Stimulated activated CD8-positive, alpha-beta memory T cell treated with anti-CD3 and anti-CD28 coated beads, Interleukin-2, amount 100 ng/mL, for 1 hour (primary cell): ENCODE results near the gene QPCTL.
A peak's percentile ranks its signal among the peaks of the same experiment; 100 is the strongest.
"Not testable (repeated sequence)": the region's sequence is repeated elsewhere in the genome, so short reads cannot be mapped to it uniquely, and the experiment has no call there.

Experiments used
- DNase-seq, 2 donors: peaks; one replicate each; pipeline ENCODE4 v3.0.0-alpha.2; 2020; ENCODE audit warnings: low read depth in 2 of 2

Gene QPCTL

DNA sequence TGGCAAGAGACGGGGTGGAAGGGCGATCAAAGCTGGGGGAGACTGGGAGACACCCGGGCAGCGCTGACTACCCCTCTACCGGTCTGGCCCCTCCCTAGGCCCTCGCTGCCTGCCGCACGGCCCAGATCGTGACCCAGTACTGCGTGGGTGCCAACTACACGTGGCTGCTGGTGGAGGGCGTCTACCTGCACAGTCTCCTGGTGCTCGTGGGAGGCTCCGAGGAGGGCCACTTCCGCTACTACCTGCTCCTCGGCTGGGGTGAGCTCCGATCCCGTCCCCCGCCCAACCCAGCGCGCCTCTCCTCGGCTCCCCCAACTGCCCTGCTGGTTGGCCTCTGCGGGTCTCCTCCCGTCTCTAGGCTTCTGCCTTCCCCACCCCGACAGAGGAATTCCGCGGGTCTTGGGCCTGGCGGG, 15.6 kb upstream of the QPCTL start:
- DNase-seq: no peak

DNA sequence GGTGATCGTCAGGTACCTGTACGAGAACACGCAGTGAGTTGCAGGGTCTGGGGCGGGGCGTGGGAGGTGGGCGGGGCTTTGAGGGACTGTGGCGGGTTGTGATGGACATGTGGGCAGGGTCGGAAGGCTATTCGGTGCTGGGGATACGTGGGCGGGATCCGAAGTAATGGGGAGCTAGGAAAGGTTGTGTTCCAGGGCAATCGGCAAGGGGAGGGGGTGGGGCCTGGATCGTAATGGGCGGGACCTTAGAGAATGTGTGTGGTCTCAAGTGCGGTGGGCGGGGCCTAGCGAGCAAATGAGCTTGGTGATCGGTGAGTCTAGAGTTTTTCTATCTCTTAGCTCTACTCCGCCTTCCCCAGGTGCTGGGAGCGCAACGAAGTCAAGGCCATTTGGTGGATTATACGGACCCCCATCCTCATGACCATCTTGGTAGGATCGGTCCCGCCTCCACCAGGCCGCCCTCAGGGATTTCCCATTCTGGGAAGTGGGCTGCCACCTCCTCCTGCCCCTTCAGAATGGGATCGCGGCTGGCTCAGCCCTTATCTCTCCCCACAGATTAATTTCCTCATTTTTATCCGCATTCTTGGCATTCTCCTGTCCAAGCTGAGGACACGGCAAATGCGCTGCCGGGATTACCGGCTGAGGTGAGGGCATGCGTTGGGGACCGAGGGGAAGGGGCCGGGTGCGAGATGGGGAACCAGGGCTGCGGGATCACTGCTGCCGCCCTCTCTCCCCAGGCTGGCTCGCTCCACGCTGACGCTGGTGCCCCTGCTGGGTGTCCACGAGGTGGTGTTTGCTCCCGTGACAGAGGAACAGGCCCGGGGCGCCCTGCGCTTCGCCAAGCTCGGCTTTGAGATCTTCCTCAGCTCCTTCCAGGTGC, 14.9 kb upstream of the QPCTL start:
- DNase-seq: peak in 1 of 2 donors; percentile 67

DNA sequence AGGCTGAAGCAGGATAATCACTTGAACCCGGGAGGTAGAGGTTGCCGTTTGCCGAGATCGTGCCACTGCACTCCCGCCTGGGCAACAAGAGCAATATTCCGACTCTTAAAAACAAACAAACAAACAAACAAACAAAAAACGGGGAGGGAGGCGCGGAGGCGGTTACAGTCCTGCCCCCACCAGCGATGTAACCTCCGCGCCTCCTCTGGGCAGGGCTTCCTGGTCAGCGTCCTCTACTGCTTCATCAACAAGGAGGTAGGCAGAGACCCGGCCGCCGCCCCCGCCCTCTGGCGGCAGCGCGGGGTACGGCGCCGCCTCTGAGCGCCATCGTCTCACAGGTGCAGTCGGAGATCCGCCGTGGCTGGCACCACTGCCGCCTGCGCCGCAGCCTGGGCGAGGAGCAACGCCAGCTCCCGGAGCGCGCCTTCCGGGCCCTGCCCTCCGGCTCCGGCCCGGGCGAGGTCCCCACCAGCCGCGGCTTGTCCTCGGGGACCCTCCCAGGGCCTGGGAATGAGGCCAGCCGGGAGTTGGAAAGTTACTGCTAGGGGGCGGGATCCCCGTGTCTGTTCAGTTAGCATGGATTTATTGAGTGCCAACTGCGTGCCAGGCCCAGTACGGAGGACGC, 11.0 kb upstream of the QPCTL start:
- peak; percentile 73 to 75 for DNase-seq

DNA sequence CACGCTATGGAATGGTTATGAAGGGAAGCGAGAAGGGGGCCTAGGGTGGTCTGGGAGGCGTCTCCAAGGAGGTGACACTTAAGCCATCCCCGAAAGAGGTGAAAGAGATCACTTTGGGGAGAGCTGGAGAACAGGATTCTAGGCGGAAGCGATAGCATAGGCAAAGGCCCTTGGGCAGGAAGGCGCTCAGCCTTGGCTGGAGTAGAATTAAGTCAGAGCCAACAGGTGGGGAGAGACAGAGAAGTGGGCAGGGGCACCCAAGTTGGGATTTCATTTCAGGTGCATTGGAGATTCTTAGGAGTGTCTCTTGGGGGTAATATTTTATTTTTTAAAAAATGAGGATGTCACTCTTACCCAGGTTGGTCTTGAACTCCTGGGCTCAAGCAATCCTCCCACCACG, 10.3 kb upstream of the QPCTL start:
- no peak for DNase-seq

DNA sequence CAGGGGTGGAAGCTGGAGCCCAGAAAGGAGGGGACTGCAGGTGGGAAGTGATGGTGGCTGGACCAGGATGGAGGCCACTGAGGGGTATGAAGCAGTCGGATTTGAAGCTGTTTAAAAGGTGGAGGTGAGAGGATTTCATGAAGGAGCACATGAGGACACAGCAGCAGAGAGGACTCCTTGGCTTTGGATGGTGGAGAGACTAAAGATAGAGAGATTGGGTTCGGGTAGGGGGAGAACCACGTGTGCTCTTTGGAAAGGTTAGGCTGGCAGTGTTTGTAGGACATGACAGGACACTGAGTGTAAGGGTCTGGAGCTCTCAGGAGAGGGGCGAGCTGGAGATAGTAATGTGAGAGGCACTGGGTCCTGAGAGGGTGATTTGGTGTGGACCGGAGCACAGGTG, 9.6 kb upstream of the QPCTL start:
- no peak for DNase-seq

DNA sequence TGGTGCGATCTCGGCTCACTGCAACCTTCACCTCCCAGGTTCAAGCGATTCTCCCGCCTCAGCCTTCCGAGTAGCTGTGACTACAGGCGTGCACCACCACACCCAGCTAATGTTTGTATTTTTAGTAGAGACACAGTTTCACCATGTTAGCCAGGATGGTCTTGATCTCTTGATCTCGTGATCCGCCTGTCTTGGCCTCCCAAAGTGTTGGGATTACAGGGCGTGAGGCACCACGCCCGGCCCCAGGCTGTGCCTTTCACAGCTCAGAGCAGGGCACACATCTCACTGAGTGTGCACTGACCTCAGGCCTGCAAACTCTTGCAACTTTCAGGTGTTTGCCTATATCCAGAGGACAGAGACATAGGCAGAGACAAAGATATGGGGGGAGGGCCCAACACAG, 7.4 kb upstream of the QPCTL start:
- not testable (repeated sequence) for DNase-seq

DNA sequence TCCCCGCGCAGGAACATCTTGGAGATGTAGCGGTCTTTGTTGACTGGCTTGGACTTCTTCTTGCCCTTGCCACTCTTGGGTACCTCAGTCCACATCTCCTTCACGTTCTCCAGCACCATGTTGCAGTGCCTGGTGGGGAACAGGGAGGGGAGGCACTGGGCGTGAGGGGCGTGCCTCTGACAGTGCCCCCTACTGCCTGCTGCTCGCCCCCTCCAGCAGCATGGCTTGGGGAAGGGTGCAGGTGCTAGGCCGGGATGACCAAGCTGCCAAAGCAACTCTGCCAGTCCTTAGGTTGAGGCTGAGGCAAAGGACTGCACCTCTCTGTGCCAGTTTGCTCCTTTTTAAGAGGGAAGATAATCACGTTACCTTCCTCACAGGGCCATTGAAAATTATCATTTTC, 4.9 kb upstream of the QPCTL start:
- DNase-seq: no peak

DNA sequence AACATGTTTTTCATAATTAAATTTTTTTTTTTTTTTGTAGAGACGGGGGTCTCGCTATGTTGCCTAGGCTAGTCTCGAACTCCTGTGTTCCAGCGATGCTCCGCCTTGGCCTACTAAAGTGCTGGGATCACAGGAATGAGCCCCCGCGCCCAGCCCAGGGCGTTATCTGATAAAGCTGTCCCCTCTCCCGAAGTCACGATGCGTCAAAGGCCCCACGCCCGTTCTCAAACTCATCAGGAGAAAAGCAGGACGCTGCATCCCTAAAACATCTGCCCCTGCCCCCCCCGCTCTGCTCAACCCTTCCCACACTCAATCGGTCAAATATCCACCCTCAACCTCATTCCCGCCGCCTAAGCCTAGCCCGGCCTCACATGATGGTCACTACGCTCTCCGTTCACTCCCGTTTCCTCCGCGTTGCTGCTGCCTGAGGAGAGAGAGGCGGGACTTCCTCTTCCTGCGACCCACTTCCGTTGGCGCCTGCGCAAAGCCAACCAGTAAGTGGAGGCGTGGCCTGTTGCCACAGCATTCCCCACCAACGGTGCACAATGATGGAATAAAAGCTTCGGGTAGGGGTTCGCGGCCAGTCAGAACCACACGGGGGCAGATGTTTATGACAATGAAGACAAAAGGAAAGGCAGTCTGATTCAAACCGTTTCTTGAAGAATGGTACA, 815 bp upstream of the QPCTL start, which contains the start of gene SNRPD2:
Gene SNRPD2, minus strand, starts transcription at position 438 of the 671 bp plus-strand sequence. Its CDS starts 65 bp downstream, at position 373.
- peak; percentile 85 to 89 for DNase-seq

DNA sequence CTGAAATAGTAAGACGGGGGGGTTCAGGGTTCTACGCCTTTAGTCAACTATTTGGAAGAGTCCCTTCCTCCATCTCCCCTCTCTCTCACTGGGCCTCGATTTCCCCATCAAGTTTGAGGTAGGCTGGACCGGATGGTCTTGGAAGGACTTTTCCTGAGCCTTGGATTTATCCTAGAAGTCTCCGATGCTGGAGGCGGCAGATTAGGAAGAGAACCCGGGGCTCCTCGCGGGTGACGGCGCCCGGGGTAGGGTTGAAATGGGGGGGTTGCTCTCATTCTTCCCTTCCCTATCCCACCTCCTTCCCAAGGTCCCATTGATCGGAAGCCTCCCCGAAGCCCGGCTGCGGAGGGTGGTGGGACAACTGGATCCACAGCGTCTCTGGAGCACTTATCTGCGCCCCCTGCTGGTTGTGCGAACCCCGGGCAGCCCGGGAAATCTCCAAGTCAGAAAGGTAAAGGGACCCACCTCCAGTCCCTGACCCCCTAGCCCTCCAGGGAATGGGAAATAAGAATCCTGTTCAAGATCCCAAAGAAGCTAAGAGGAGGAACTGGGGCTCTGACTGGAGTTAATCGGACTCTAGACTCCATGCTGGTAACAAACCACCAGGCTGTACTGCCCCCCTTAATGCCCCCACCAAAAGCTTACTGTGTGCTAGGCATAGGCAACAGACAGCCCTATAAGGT, 781 bp downstream of the QPCTL start:
- DNase-seq: peak; percentile 48 to 70

DNA sequence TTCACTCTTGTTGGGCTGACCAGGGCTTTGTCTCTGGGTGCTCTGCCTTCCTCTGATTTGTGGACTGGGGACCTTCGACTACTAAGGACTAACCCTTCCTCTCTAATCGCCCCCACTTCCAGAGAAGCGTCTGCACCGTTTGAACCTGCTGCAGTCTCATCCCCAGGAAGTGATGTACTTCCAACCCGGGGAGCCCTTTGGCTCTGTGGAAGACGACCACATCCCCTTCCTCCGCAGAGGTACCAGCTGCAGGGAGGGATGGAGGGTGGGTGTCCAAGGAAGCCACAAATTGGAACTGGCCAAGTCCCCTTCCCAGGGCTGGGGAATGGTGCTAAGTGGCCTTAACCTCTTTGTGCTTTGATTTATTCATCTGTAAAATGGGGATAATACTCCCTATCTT, 9.2 kb downstream of the QPCTL start:
- no peak for DNase-seq

DNA sequence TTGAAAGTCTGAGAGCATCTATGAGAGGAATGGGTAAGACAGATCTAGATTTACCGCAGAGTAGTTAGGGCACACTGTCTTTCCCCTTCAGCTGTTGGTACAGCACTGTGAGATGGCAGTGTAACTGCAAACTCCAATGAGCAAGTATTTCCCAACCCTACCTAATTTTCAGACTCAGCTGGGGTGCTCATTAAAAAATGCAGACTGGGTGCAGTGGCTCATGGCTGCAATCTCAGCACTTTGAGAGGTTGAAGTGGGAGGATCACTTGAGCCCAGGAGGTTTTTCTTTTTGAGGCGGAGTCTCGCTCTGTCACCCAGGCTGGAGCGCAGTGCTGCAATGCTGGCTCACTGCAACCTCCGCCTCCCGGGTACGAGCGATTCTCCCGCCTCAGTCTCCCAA, 12.6 kb downstream of the QPCTL start:
- no peak for DNase-seq

DNA sequence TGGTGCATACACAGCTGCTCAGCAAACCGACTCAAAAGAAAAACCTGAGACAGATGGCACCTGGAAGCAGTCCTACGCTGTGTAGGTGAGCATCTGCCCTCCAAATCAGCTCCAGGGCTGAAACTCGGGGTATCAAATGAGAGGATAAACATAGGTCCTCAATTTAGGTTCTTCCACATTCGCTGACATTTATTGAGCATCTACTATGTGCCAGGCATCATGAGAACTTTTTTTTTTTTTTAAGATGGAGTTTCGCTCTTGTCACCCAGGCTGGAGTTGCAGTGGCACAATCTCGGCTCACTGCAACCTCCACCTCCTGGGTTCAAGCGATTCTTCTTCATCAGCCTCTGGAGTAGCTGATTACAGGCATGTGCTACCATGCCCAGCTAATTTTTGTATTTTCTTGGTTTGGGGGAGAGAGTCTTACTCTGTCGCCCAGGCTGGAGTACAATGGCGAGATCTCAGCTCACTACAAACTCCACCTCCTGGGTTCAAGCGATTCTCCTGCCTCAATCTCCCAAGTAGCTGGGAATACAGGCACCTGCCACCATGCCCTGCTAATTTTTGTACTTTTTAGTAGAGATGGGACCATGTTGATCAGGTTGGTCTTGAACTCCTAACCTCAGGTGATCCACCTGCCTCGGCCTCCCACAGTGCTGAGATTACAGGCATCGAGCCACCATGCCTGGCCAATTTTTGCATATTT, 13.4 kb downstream of the QPCTL start:
- DNase-seq: no peak

DNA sequence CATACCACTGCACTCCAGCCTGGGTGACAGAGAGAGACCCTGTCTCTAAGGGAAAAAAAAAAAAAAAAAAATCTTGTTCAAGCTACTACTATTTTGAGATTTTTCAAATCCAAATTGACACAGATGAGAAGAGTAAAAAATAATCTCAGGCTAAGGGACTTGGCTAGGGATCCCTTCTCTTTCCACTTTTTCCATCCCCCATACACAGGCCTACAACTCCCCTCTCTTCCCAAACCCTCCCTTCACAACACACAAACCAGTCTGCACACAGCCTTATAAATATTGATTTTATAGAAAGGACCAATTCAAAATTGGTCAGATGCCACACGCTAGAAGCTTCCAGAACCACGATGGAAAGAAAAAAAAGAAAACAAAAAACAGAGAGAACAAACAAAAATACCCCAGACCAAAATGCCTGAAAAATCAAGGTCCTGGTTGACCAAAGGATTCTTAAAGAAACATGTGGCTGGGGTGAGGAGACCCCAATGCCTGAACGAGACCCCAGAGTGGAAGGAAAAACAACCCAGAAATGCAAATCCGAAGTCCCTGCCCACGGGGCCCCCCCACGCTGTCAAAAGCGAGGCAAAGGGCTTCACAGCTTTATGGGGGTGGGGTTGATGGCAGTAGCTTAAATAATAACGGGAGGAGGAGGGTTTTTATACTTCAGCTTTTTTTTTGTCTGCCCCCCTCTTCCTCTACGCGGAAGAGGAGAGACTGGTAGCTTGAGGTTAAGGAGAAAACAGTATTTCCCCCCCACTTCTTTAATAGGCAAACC, 18.1 kb downstream of the QPCTL start:
- no peak for DNase-seq

DNA sequence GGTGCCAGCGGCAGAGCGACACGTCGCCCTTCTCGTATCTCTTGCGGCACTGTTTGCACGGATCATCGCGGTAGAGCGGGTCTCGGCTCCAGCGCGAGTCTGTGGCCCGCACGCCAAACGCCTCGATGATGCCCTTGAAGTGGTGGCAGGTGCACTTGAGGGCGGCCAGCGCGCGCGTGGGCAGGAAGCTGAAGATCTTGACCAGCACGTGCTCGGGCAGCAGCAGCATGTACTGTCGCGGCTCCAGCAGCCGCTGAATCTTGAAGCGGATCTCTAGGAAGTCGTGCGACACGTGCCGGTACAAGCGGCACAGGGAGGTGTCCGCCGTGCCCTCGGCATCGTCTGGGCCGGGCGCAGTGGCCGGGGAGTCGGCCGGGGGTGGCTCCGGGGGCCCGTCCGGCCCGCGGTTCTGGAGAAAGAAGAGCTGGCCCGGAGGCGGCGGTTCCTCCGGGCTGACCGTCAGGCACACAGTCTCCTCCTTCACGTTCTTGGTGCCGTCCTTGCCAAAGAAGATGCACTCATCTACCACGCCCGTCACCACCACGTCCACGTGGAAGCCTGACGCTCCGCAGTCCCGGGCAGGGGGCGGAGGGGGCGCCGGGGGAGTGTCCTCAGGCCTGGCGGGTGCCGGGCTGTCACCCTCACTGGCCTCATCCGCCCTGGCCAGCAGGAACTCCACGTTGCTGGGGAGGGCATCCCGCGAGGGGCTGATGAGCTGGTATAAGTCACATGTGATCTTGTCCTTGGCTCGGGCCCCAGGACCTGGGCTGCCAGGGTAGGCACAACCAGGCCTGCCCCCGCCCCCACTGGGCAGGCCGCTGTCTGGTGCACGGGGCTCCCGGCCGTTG, 19.6 kb downstream of the QPCTL start:
- DNase-seq: no peak

DNA sequence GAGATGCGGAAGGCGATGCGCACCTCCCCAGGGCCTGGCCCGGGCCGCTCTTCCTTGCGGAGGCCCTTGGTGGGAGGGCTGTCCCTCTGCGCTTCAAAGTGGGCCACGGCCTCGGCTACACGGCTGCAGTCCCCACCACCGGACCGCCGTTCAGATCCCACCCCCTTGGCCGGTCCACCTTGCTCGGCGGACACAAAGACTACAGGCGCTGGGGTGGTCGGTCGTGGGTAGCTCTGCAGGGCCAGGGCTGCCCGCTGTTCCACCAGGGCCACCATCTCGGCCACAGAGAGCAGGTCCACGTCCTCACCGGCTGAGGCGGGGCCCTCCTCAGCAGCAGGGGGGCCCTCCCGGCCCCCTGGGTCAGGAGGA, 20.2 kb downstream of the QPCTL start:
- DNase-seq: no peak

DNA sequence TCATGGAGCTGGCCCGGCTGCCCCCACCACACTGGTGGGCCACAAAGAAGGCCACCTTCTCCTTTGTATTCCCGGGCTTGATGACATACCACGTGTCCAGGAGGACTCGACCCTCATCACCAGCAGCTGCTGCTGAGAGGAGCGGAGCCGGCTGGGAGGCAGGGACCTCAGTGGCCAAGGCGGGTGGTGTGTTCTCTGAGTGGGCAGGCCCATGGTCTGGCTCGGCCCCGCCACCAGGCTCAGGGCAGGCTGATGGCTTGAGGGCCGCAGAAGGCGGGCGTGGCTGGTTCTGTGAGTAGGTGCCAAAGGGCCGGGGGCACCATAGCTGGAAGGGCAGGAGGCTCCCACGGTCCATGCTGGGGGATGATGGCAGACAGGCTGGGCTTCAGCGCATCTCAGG, 20.7 kb downstream of the QPCTL start:
- DNase-seq: no peak

DNA sequence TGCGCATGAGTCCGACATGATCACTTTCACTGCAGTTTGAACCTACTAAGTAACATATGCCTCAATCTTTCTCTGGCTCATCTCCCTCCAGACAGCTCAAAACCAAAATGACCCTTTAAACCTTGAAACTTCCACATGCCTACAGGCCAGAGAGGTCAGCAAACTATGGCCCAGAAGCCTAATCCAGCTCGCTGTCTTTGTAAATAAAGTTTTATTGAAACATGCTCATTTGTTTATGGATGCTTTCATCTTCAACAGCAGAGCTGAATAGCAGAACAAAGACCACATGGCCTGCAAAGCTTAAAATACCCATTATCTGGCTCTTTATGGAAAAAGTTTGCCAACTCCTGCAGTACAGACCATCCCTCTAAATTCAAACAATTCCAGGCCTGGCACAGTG, 22.7 kb downstream of the QPCTL start:
- DNase-seq: no peak

DNA sequence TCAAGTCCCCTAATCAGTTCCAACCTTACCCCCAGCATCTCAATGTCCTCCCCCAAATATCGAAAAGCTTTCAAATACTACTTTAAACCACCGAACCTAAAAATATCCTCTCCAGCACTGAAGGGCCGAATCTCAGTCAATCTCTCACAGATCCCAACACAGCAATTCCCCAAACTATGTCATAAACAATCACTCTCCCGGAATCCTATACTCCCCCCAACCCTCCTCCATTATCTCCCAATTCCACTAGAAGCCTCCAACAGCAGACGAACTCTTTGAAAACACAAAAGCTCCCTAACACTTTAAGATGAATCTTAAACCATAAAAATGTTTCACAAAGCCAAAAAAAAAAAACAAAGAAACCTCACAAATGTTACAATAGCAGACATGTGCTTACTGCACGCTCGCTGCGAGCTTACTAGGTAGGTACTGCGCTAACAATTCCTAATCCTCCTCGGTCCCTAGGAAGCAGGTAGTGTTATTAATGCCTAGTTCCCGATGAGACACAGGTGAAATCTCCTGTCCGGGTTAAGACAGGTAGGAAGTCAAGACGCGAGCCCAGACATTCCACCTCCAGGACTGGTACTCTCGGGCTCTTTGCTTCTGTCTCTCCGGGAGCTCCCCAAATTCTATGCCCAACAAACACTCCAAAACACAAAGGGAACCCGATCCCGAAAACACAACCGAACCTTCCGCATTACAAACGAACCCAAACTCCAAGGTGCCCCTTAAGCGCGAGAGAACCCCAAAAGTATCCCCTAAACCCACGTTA, 24.1 kb downstream of the QPCTL start:
- DNase-seq: no peak
